ENCODE measurements around the gene ETV7.

The ETV7 gene

GRCh38 chr6:36384095-36384494, 3.4 kb downstream of the ETV7 start:
- DNase-seq (ENCODE audit: low read depth in 1 of 2, low spot score in 1 of 2) = no peak

- no peak for DNase-seq (ENCODE audit: low read depth in 1 of 2, low spot score in 1 of 2)
Observed at GRCh38 chr6:36383606-36384005, 3.9 kb downstream of the ETV7 start.

GRCh38 chr6:36382976-36383375, 4.5 kb downstream of the ETV7 start:
- no peak for DNase-seq (ENCODE audit: low read depth in 1 of 2, low spot score in 1 of 2)

GRCh38 chr6:36381502-36382389, 5.7 kb downstream of the ETV7 start:
- no peak for DNase-seq (ENCODE audit: low read depth in 1 of 2, low spot score in 1 of 2)

GRCh38 chr6:36380166-36380565, 7.3 kb downstream of the ETV7 start:
- no peak for DNase-seq (ENCODE audit: low read depth in 1 of 2, low spot score in 1 of 2)

- DNase-seq (ENCODE audit: low read depth in 1 of 2, low spot score in 1 of 2) = no peak
Observed at GRCh38 chr6:36378936-36379335, 8.5 kb downstream of the ETV7 start.

- no peak for DNase-seq (ENCODE audit: low read depth in 1 of 2, low spot score in 1 of 2)
Observed at GRCh38 chr6:36378243-36378920, 9.1 kb downstream of the ETV7 start.

GRCh38 chr6:36377594-36377993, 9.9 kb downstream of the ETV7 start:
- DNase-seq (ENCODE audit: low read depth in 1 of 2, low spot score in 1 of 2) = no peak

- no peak for DNase-seq (ENCODE audit: low read depth in 1 of 2, low spot score in 1 of 2)
Observed at GRCh38 chr6:36376742-36377141, 10.7 kb downstream of the ETV7 start.

- no peak for DNase-seq (ENCODE audit: low read depth in 1 of 2, low spot score in 1 of 2)
Observed at GRCh38 chr6:36376183-36376582, 11.3 kb downstream of the ETV7 start.

GRCh38 chr6:36375644-36376155, 11.8 kb downstream of the ETV7 start:
- DNase-seq (ENCODE audit: low read depth in 1 of 2, low spot score in 1 of 2) = no peak

GRCh38 chr6:36374972-36375371, 12.5 kb downstream of the ETV7 start:
- no peak for DNase-seq (ENCODE audit: low read depth in 1 of 2, low spot score in 1 of 2)

GRCh38 chr6:36374194-36374593, 13.3 kb downstream of the ETV7 start:
- DNase-seq (ENCODE audit: low read depth in 1 of 2, low spot score in 1 of 2) = no peak

- DNase-seq (ENCODE audit: low read depth in 1 of 2, low spot score in 1 of 2) = no peak
Observed at GRCh38 chr6:36373368-36374019, 14.0 kb downstream of the ETV7 start.

- DNase-seq (ENCODE audit: low read depth in 1 of 2, low spot score in 1 of 2) = no peak
Observed at GRCh38 chr6:36372088-36372487, 15.4 kb downstream of the ETV7 start.

GRCh38 chr6:36371211-36371610, 16.3 kb downstream of the ETV7 start:
- no peak for DNase-seq (ENCODE audit: low read depth in 1 of 2, low spot score in 1 of 2)

GRCh38 chr6:36370638-36371037, 16.8 kb downstream of the ETV7 start:
- DNase-seq (ENCODE audit: low read depth in 1 of 2, low spot score in 1 of 2) = no peak

GRCh38 chr6:36368921-36369865, 18.3 kb downstream of the ETV7 start:
- no peak for DNase-seq (ENCODE audit: low read depth in 1 of 2, low spot score in 1 of 2)

- DNase-seq (ENCODE audit: low read depth in 1 of 2, low spot score in 1 of 2) = no peak
Observed at GRCh38 chr6:36368421-36368820, 19.0 kb downstream of the ETV7 start.

- no peak for DNase-seq (ENCODE audit: low read depth in 1 of 2, low spot score in 1 of 2)
Observed at GRCh38 chr6:36367743-36368142, 19.7 kb downstream of the ETV7 start.
